Fibroblast of lung (primary cell): Measurements from ENCODE around the gene FMR1NB.

Experiments
- EZH2 ChIP-seq: IDR thresholded peaks from 2 replicates; pipeline ENCODE4 v1.5.1; 2012; ENCODE audit warnings: low read length, control low read depth, mild to moderate bottlenecking; ENCODE audit errors: missing control alignments
- TF ChIP-seq, protein P1 (sequence below), 2 donors: IDR thresholded peaks in 1 of 2; conservative IDR thresholded peaks in 1 of 2; 1 replicate in 1 of 2; 2 replicates in 1 of 2; pipeline ENCODE4 v1.5.1; 2011 to 2012; ENCODE audit warnings: low read length in 2 of 2, control low read depth in 1 of 2, inconsistent platforms in 1 of 2, low read depth in 1 of 2, mild to moderate bottlenecking in 1 of 2

- TF ChIP-seq, protein P1, sequence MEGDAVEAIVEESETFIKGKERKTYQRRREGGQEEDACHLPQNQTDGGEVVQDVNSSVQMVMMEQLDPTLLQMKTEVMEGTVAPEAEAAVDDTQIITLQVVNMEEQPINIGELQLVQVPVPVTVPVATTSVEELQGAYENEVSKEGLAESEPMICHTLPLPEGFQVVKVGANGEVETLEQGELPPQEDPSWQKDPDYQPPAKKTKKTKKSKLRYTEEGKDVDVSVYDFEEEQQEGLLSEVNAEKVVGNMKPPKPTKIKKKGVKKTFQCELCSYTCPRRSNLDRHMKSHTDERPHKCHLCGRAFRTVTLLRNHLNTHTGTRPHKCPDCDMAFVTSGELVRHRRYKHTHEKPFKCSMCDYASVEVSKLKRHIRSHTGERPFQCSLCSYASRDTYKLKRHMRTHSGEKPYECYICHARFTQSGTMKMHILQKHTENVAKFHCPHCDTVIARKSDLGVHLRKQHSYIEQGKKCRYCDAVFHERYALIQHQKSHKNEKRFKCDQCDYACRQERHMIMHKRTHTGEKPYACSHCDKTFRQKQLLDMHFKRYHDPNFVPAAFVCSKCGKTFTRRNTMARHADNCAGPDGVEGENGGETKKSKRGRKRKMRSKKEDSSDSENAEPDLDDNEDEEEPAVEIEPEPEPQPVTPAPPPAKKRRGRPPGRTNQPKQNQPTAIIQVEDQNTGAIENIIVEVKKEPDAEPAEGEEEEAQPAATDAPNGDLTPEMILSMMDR (conservative IDR thresholded peaks at IDR 0.05 in 1 of 2, IDR thresholded peaks at IDR 0.05 in 1 of 2; ENCODE audit: low read depth in 1 of 2, low read length in 2 of 2) = no peak
- no peak for TF ChIP-seq EZH2
Measured at GRCh38 chrX:147945286-147945685, 35.9 kb upstream of the FMR1NB start.
